ENCODE measurements around the gene TEKTIP1.
A peak's percentile ranks its signal among the peaks of the same experiment; 100 is the strongest.
"Not testable (repeated sequence)": the region's sequence is repeated elsewhere in the genome, so short reads cannot be mapped to it uniquely, and the experiment has no call there.

The TEKTIP1 gene

DNA sequence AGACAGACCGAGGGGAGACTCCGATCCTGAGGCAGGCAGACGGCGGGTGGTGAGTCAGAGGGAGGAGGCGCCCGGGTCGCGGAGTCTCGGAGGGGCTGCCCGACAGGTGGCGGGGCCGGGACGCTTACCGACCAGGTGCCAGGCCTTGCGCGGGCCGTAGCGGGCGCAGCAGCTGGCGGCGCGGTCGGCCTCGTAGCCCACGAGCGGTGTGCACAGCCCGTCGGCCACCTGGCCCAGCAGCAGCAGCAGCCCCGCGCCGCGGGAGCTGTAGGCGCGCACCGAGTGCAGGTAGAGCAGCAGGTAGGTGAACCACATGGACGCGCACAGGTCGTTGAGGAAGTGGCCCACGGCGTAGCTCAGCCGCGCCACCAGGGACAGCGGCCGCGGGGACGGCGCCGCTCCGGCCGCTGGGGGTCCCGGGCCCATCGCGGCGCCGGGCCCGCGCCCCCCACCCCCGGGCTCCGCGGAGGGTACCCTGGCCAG lies 18.0 kb downstream of the TEKTIP1 start:
- DNase-seq (ENCODE audit: extremely low read depth, low read depth), result no peak

DNA sequence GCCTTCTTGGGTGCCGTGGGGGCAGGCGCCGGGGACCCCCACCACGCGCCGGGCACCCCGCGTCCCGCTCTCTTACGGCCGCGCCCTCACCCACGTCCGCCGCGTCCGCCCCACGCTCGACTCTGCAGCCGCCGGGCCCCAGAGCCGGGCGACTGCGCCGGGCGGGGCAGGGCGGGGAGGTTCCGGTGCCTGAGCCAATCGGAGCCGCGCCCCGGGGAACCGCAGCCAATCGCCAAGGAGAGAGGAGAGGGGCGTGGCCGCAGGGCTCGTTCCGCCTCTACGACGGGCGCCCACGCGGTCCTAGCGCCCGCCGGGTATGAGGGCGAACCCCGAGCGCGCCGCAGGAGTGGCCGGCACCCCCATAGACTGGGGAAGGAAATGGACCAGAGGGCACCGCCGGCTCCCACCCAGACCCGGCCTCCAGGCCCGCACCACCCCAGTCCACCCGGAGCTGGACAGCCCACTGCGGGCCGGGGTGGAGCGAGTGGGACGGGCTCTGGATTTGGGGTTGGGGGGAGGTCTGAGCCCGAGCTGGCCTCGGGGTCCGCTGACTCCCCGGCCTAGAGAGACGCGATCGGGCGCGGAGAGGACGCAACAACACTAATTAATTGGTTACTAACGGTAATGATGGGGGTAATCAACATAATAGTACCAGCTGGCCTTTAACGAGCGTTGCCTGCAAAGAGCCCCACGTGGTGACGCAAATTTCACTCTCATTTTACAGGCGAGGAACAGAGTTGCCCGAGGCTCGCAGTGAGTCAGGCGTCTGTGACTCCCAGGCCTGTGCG lies 18.7 kb downstream of the TEKTIP1 start, which contains the start of gene MFSD12:
Gene MFSD12 (minus strand): TSS at position 126 of the 788 bp plus-strand sequence. CDS start 183 bp downstream, outside the sequence.
- TF ChIP-seq, protein P1, sequence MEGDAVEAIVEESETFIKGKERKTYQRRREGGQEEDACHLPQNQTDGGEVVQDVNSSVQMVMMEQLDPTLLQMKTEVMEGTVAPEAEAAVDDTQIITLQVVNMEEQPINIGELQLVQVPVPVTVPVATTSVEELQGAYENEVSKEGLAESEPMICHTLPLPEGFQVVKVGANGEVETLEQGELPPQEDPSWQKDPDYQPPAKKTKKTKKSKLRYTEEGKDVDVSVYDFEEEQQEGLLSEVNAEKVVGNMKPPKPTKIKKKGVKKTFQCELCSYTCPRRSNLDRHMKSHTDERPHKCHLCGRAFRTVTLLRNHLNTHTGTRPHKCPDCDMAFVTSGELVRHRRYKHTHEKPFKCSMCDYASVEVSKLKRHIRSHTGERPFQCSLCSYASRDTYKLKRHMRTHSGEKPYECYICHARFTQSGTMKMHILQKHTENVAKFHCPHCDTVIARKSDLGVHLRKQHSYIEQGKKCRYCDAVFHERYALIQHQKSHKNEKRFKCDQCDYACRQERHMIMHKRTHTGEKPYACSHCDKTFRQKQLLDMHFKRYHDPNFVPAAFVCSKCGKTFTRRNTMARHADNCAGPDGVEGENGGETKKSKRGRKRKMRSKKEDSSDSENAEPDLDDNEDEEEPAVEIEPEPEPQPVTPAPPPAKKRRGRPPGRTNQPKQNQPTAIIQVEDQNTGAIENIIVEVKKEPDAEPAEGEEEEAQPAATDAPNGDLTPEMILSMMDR (IDR thresholded peaks at IDR 0.05; ENCODE audit: low read depth, low read length), result no peak
- peak; percentile 73 for DNase-seq (ENCODE audit: extremely low read depth, low read depth)

More for the DNA sequence above, 18.0 kb downstream of the TEKTIP1 start:
- TF ChIP-seq, protein P1 (IDR thresholded peaks at IDR 0.05; ENCODE audit: low read depth, low read length), result no peak

DNA sequence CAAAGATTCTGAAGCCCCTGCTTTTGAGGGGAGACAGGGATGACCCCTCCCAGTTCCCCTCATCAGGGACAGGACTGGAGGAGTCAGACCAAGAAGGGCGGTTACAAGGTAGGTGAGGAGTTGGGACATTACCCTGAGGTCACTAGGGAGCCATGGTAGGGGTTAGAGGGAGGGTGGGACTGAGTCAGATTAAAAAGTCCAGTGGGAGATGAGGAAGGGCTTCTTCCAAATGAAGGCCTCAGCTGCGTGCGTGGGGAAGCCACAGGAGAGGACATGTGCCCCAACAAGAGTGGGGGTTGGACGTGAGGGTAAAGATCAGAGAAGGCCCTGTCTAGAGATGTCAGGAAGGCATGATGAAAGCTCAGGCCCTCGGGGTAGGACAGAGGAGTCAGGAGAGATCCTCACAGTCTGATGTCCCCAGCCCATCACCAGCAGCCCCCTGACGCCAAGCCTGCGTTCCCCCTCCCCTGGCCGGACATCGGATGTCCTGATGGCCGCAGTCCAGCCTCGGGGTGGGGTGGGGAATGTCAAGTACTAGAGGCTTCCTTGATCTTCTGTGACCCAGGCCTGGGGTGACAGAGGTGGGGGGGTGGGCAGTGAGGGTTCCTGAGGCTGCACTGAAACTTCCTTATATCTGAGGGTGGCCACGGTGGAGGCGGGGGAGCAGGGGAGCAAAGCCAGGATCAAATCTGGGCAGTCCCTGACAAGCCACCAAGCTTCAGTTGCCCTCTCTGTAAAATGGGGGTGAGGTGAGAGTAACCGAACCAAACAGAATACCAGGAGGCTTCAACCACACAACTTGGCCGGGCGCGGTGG lies 24.9 kb downstream of the TEKTIP1 start:
- DNase-seq (ENCODE audit: extremely low read depth, low read depth), result no peak
- TF ChIP-seq, protein P1 (IDR thresholded peaks at IDR 0.05; ENCODE audit: low read depth, low read length), result no peak

DNA sequence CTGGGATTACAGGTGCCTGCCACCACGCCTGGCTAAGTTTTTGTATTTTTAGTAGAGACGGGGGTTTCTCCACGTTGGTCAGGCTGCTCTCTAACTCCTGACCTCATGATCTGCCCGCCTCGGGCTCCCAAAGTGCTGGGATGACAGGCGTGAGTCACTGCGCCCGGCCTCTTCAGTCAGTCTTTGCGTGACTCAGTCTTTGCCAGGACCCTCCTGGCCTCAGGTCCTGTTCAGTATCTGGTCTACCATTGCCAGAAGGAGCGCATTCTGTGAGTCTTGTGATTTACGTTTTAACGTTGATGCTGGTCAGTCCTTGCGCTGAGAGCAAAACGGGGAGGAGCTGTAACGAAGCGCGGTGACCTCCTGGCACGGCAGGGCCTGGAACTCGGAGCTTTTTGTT lies 26.2 kb downstream of the TEKTIP1 start:
- DNase-seq (ENCODE audit: extremely low read depth, low read depth), result no peak

DNA sequence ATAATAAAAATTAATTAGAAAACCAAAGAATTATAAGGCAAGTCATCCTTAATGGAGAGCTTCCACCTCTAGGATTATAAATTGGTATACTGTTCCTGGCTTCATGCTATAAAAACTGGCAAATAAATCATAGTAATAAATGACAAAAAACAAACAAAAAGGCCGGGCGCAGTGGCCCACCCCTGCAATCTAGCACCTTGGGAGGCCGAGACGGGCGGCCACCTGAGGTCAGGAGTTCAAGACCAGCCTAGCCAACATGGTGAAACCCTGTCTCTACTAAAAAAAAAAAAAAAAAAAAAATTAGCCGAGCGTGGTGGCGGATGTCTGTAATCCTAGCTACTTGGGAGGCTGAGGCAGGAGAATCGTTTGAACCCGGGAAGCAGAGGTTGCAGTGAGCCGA lies 31.1 kb downstream of the TEKTIP1 start:
- not testable (repeated sequence) for DNase-seq (ENCODE audit: extremely low read depth, low read depth)

More for the DNA sequence above, 26.2 kb downstream of the TEKTIP1 start:
- TF ChIP-seq, protein P1 (IDR thresholded peaks at IDR 0.05; ENCODE audit: low read depth, low read length), result no peak

DNA sequence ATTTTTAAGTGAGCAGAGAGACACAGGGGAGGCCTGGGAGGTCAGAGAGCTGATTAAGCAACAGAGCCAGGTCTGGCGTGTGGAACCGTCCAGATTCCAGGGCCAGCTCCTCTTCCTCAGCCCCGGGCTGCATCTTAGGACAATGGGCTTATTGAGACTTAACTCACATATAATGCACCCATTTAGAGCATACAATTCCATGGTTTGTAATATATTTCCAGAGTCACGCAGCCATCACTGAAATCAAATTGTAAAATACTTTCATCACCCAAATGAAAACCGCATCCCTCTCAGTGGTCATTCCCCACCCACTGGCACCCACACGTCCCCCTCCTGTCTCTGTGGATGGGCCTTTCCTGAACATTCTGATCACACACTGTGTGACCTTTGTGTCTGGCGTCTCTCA lies 31.6 kb downstream of the TEKTIP1 start:
- TF ChIP-seq, protein P1 (IDR thresholded peaks at IDR 0.05; ENCODE audit: low read depth, low read length), result no peak
- DNase-seq (ENCODE audit: extremely low read depth, low read depth), result no peak

DNA sequence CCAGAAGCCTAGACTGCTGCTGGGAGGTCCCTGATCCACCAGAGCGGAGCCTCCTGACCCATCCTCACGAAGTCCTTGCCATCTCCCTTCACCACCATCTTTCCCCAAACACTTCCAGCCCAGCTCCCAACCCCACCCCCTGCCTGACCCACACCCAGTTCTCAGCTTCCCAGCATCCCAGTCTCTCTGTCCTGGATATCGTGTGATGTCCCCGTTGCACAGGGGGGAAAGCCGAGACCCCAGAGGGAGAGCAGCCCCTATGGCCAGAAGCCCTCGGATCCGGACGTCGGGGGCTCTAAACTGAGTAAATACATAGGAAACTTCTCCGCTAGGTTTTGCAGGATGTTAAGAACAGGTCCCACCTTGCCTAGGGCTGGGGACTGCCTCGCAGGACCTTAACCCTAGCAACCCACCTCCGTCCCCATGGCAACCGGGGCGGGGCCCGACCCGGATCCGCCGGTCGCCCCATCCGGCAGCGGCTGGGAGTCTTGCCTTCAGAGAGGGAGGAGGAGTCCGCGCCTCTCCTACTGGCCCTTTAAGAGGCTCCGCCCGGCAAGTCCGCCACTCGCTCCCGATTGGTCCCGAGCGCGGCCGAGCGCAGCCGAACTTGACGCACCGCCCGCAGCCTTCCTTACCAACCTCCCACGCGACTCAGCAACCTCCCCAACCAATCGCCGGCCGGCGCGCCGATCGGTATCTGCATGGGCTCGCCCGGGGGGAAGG lies 33.3 kb downstream of the TEKTIP1 start:
- DNase-seq (ENCODE audit: extremely low read depth, low read depth), result peak; percentile 99
- TF ChIP-seq, protein P1 (IDR thresholded peaks at IDR 0.05; ENCODE audit: low read depth, low read length), result no peak

All from AG09319 (cell line).